Neural crest cell (in vitro differentiated cells): ENCODE measurements around the gene WDR17. TPM values are rescaled to one million over a fixed set of nuclear protein-coding genes. Genes with fewer than 3 reads are reported as not detected.

Experiments
- DNase-seq: peaks from one replicate; pipeline ENCODE4 v3.0.0; 2021; ENCODE audit warnings: low read depth, mixed read lengths, low spot score
- H3K27ac Mint-ChIP-seq: one replicate; pipeline ENCODE4 v1.8.0; 2021; ENCODE audit warnings: mild to moderate bottlenecking, mixed read lengths; ENCODE audit not compliant: unreplicated experiment
- H3K27me3 Mint-ChIP-seq: 2 replicates; pipeline ENCODE4 v1.8.0; 2021; ENCODE audit warnings: low read depth, mild to moderate bottlenecking, mixed read lengths
- H3K36me3 Mint-ChIP-seq: 2 replicates; pipeline ENCODE4 v1.8.0; 2021; ENCODE audit warnings: low read depth, mild to moderate bottlenecking, mixed read lengths
- H3K4me1 Mint-ChIP-seq: 2 replicates; pipeline ENCODE4 v1.8.0; 2021; ENCODE audit warnings: mixed read lengths
- H3K4me3 Mint-ChIP-seq: one replicate; pipeline ENCODE4 v1.8.0; 2021; ENCODE audit warnings: mild to moderate bottlenecking, mixed read lengths
- H3K9me3 Mint-ChIP-seq: 2 replicates; pipeline ENCODE4 v1.8.0; 2021; ENCODE audit warnings: mixed read lengths
- CTCF ChIP-seq: fragments of 200-600 bp; sonication (generic); conservative IDR thresholded peaks from 2 replicates; pipeline ENCODE4 v1.5.0; 2021; ENCODE audit warnings: antibody characterized with exemption, mild to moderate bottlenecking
- total RNA-seq: library from RNA; stranded (reverse); gene quantifications from 2 replicates; pipeline ENCODE4 v1.2.1, GENCODE V29; 2021

WDR17 gene
- total RNA-seq, 1 donor from 2014 or later: 8.7 TPM

- no peak overlapping the region for H3K4me3 Mint-ChIP-seq
- no peak overlapping the region for H3K27ac Mint-ChIP-seq
- no peak for DNase-seq
- TF ChIP-seq CTCF: no peak
- H3K27me3 Mint-ChIP-seq: no peaks in the 10 kb centered on the region
- H3K9me3 Mint-ChIP-seq: no peaks in the 10 kb centered on the region
- no peaks in the 10 kb centered on the region for H3K4me1 Mint-ChIP-seq
- H3K36me3 Mint-ChIP-seq: peaks cover 3% of the 10 kb centered on the region
These were observed 97.4 kb downstream of the WDR17 start for GRCh38 chr4:176163041-176163440.

GRCh38 chr4:176185051-176185450 lies 119.4 kb downstream of the WDR17 start:
- H3K36me3 Mint-ChIP-seq: no peaks in the 10 kb centered on the region
- H3K27ac Mint-ChIP-seq: no peak overlapping the region
- no peaks in the 10 kb centered on the region for H3K4me1 Mint-ChIP-seq
- no peaks in the 10 kb centered on the region for H3K9me3 Mint-ChIP-seq
- no peak for TF ChIP-seq CTCF
- H3K4me3 Mint-ChIP-seq: no peak overlapping the region
- H3K27me3 Mint-ChIP-seq: no peaks in the 10 kb centered on the region
- DNase-seq: no peak

GRCh38 chr4:176186067-176186466 lies 120.4 kb downstream of the WDR17 start:
- no peak for DNase-seq
- H3K4me3 Mint-ChIP-seq: no peak overlapping the region
- H3K9me3 Mint-ChIP-seq: no peaks in the 10 kb centered on the region
- no peaks in the 10 kb centered on the region for H3K27me3 Mint-ChIP-seq
- no peak for TF ChIP-seq CTCF
- H3K36me3 Mint-ChIP-seq: no peaks in the 10 kb centered on the region
- no peaks in the 10 kb centered on the region for H3K4me1 Mint-ChIP-seq
- no peak overlapping the region for H3K27ac Mint-ChIP-seq

- TF ChIP-seq CTCF: no peak
- H3K27me3 Mint-ChIP-seq: peaks cover 2% of the 10 kb centered on the region
- H3K4me1 Mint-ChIP-seq: no peaks in the 10 kb centered on the region
- H3K9me3 Mint-ChIP-seq: no peaks in the 10 kb centered on the region
- no peak overlapping the region for H3K27ac Mint-ChIP-seq
- H3K4me3 Mint-ChIP-seq: no peak overlapping the region
- DNase-seq: no peak
- no peaks in the 10 kb centered on the region for H3K36me3 Mint-ChIP-seq
These were observed 121.2 kb downstream of the WDR17 start for GRCh38 chr4:176186671-176187395.

GRCh38 chr4:176187624-176188023 lies 122.0 kb downstream of the WDR17 start:
- no peak for DNase-seq
- Mint-ChIP-seq H3K4me3 (no peak overlapping the region), H3K27ac (no peak overlapping the region), H3K36me3 (no peaks in the 10 kb centered on the region), H3K9me3 (no peaks in the 10 kb centered on the region), H3K27me3 (peaks cover 2% of the 10 kb centered on the region), H3K4me1 (no peaks in the 10 kb centered on the region)
- TF ChIP-seq CTCF: no peak
